NCI-H526 (cell line): Measurements from ENCODE around the gene MRPS25.

ENCODE experiments used
- DNase-seq, 2 experiments: peaks; one replicate each; lab custom pipeline; 2025; lab: John Stamatoyannopoulos, UW

MRPS25 gene

DNA sequence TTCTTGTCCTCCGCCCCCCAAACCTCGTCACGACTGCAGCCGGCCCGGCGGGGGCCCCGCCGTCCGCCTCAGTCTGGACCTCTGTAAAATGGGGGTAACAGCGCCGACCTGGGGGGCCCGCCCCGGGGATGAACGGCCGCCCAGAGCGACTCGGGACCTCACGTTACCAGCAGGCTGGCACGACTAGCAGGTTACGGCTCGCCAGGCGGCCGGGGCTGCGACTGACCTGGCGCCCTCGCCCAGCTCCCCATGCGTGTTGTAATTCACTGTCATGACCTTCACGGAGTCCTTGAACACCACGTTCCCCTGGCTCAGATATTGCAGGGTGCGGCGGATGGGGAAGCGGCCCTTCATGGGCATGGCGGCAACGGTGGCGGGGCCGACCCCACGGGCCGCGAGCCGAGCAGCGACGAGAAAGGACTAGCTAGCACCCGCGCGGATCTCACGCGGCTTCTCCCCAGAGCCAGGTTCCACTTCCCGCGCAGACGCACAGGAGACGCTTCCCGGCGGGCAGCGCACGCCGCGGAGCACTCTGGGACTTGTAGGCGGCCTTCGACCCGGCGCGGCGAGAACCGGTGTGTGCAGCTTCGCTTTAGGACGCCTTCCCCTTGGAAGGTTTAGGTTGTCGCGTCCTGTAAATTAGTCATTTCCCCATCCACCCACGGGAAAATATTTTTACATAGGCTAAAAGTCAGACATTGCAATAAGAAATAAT lies at the start of gene MRPS25:
MRPS25 (minus strand) TSS at position 481 of the 715 bp plus-strand sequence; CDS start at position 360, 121 bp downstream.
- DNase-seq, result peak; percentile 72 to 94

- no peak for DNase-seq
Measured at GRCh38 chr3:15113884-15114283, 48.8 kb upstream of the MRPS25 start.

GRCh38 chr3:15113471-15113870 lies 48.4 kb upstream of the MRPS25 start:
- DNase-seq, result peak in 1 of 2 experiments; percentile 52

DNA sequence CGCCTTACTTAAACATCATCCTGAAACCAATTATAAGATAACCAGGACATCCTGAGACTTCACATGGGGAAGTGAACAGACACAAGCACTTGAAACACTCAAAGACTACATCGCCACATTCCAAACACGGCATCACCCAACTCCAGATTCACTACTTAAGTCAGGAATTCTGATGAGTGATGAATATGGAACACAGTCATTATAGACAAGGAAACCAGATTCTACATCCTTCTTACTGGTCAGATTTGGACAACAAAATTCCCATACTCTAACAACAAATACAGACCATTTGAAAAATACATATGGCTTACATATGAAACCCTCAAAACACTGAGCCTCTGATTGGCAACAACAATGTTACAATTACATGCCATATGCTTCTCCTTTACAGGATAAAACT lies 46.9 kb upstream of the MRPS25 start:
- DNase-seq, result no peak

- no peak for DNase-seq
Measured at GRCh38 chr3:15110206-15110605, 45.1 kb upstream of the MRPS25 start.

DNA sequence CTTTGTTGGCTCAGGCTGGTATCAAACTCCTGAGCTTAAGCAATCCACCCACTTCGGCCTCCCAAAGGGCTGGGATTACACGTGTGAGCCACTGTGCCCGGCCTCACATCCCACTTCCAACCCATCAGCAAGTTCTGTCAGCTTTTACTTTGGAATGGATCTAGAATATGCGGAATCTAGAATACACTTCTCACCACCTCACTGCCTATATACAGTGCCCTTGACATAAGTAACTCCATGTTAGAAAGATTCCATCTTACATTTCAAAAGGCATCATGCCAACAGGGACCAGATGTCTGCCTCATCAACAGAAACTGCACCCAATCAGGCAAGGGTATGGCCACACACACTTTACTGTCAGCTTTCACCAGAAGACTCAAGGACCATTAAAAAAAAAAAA lies 43.8 kb upstream of the MRPS25 start:
- no peak for DNase-seq

GRCh38 chr3:15108082-15108545 lies 43.0 kb upstream of the MRPS25 start:
- DNase-seq, result peak; percentile 52 to 82

- no peak for DNase-seq
Measured at GRCh38 chr3:15107075-15107947, 42.2 kb upstream of the MRPS25 start.

DNA sequence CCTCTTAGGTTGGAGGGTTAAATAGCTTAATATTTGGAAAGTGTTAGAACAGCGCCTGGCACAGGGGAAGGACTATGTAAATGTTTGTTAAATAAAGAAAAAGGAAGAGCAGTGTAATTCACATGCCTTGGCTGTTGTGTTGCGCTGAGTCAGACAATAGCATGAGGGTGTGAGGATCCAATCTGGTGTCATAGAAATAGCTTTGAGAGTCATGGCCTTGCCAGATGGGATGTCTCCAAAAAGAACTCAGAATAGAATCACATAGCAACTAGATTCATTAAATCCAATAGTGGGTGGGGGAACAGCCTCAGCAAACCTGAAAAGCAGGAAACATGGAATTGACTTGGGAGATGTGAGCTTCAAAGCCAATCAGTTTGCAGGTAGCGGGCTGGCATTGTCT lies 37.7 kb upstream of the MRPS25 start:
- DNase-seq, result no peak

- no peak for DNase-seq
Measured at GRCh38 chr3:15102256-15102655, 37.1 kb upstream of the MRPS25 start.

GRCh38 chr3:15099364-15100098 lies 34.4 kb upstream of the MRPS25 start:
- peak in 1 of 2 experiments; percentile 34 for DNase-seq

DNA sequence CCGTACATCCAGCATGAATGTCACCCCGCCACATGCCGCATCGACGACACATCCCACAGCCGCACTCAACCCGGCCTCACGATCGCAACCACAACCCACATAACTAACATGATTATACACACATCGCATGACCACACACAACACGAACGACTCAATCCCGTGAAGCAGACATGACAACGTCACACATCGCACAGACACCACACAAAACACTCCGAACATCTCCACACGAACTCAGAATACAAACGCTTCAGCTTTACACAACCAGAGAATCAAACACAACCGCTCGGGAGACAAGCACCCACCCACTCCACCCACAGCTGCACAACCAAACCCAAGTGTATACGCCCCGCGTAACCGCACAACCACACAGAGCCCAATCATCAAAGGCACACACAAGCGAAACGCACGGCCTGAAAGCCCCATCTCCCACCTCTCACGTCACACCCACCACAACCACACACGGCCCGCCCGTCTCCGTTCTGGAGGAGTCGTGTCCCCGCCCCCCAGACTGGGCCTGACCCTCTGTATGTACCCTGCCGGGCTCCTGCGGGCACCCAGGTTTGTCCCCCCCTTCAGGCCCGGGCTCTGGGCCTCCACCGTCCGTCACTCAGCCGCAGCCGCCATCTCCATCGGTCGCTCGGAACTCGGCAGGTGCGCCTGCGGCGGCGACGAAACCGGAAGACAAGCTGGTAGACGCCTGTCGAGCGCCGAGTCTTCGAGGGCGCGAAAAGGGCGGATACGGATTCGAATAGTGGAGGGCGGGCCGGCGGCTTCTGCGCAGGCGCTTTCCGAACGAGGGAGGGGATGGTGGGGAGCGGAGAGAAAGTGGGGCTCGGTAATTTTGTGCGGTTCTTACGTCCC lies 33.6 kb upstream of the MRPS25 start, which contains the start of gene RBSN:
RBSN (minus strand) TSS at position 646 of the 861 bp plus-strand sequence. CDS start 3,028 bp downstream, outside the sequence.
- peak; percentile 88 to 96 for DNase-seq

GRCh38 chr3:15097891-15098290 lies 32.8 kb upstream of the MRPS25 start:
- no peak for DNase-seq

GRCh38 chr3:15096046-15096445 lies 30.9 kb upstream of the MRPS25 start:
- no peak for DNase-seq

DNA sequence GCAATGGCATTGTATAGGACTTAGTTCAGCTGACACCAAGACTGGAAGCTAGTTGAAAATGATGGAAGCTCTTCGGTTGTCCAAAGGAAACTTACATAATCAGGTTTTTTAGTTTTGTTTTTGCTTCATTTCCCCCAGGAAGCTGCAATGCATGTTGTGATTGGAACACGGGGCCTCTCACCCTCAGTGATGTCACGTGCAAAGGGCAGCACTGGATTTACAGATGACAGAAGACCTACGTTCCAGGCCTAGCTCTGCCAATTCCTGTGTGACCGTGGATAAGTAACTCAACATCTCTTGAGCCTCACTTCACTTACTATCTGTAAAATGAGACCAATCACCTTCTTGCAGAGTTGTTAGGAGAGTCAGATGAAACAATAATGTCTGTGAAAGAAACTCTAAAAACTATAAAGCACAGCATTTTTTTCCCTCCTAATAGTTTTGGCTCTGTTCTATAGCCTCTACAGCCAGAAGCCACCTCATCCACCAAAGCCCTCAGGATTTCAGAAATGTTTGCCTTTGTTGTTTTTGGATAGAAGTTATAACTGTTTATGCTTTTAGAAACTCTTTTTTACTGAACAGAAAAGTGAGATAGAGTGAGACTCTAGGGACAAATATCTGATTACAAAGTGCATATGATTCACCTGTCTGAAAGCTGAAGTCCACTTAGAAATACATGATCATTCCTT lies 29.2 kb upstream of the MRPS25 start:
- DNase-seq, result no peak

- DNase-seq, result no peak
Measured at GRCh38 chr3:15092686-15093085, 27.6 kb upstream of the MRPS25 start.

- no peak for DNase-seq
Measured at GRCh38 chr3:15091575-15091974, 26.5 kb upstream of the MRPS25 start.

GRCh38 chr3:15089201-15089600 lies 24.1 kb upstream of the MRPS25 start:
- DNase-seq, result no peak

- DNase-seq, result no peak
Measured at GRCh38 chr3:15086699-15087098, 21.6 kb upstream of the MRPS25 start.

DNA sequence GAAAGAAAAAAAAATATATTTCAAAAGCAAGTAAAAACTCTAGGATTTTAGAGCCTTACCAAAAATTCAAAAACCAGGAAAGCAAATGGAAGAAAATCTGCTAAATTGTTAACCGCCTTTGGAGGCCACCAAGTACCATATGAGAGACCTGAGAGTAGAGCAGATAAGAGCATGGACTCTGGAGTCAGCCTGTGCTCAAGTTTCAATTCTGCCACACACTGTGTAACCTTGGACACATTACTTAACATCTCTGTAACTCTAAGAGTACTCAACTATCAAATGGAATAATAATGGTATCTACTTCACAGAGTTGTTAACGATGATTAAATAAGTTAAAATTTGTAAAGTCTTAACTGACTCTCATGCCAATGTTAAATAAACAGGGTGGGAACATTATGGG lies 21.1 kb upstream of the MRPS25 start:
- DNase-seq, result no peak

DNA sequence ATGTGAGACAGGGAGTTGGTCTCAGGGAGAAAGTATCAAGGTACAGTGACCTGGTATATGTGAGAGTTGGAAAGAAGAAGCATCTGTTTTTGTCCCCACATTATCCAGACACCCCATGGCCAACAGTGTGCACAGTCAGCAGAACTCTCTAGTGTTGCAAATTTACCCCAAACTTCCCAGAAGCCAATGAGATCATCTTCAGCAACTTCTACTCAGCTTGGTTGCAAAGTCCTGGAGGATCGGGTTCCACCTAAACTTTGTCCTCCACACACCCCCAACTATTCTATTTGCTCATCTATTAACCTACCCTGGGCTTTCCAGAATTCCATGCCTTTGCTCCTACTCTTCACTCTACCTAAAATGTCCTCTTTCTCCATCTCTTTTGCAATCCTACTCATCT lies 18.1 kb upstream of the MRPS25 start:
- DNase-seq, result no peak
